Parathyroid adenoma (tissue), 2 donors: Measurements from ENCODE around the gene SLCO2A1.

Experiments
- H2AFZ ChIP-seq: fragments of 300-600 bp; sonication (generic); one replicate; pipeline ENCODE4 v1.7.0; 2017; ENCODE audit warnings: antibody characterized with exemption, mild to moderate bottlenecking
- H3K27ac ChIP-seq: fragments of 300-600 bp; sonication (generic); one replicate; pipeline ENCODE4 v1.7.0; 2017
- H3K27me3 ChIP-seq: fragments of 300-600 bp; sonication (generic); one replicate; pipeline ENCODE4 v1.7.0; 2017; ENCODE audit warnings: low read length; ENCODE audit not compliant: control insufficient read depth, insufficient read depth
- H3K36me3 ChIP-seq: fragments of 300-600 bp; sonication (generic); one replicate; pipeline ENCODE4 v1.7.0; 2017; ENCODE audit warnings: low read length; ENCODE audit not compliant: control insufficient read depth, insufficient read depth
- H3K4me1 ChIP-seq: fragments of 300-600 bp; sonication (generic); one replicate; pipeline ENCODE4 v1.7.0; 2017; ENCODE audit warnings: control low read depth
- H3K4me2 ChIP-seq: fragments of 300-600 bp; sonication (generic); one replicate; pipeline ENCODE4 v1.7.0; 2017; ENCODE audit warnings: low read length
- H3K4me3 ChIP-seq: fragments of 300-600 bp; sonication (generic); one replicate; pipeline ENCODE4 v1.7.0; 2017; ENCODE audit warnings: low read depth, low read length
- H3K79me2 ChIP-seq: fragments of 300-600 bp; sonication (generic); one replicate; pipeline ENCODE4 v1.7.0; 2017; ENCODE audit warnings: control low read depth
- H3K9ac ChIP-seq: fragments of 300-600 bp; sonication (generic); one replicate; pipeline ENCODE4 v1.7.0; 2017; ENCODE audit warnings: mild to moderate bottlenecking
- H3K9me3 ChIP-seq: fragments of 300-600 bp; sonication (generic); one replicate; pipeline ENCODE4 v1.7.0; 2017; ENCODE audit warnings: low read length; ENCODE audit not compliant: control insufficient read depth
- TF ChIP-seq, protein P1 (sequence below): fragments of 300-600 bp; sonication (generic); IDR thresholded peaks from one replicate; pipeline ENCODE4 v1.7.0; 2017; ENCODE audit warnings: antibody characterized with exemption, mild to moderate bottlenecking
- donor health status: primary hyperparathyroidism.

Gene SLCO2A1

DNA sequence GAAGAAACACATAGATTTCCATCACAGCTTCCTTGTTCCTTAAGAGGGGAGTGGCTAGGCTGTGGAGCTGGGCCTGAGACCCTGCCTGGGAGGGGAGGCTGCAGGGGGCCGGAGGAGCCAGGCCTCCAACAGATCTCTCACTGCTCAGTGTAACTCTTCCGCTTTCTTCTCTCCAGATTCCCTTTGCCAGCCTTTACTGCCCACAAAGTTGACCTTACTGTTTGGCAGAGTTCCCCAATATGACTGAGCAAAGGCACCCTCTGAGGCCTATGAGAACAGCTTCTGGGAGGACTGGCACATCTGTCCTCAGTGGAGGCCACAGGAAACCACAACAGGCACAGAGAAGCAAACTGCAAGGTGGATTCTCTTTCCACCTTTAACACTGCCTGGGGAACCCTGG is 38.1 kb downstream of the SLCO2A1 start:
- Histone ChIP-seq H3K36me3 (no peaks in the 10 kb centered on the region), H3K9me3 (no peaks in the 10 kb centered on the region), H3K4me1 (no peaks in the 10 kb centered on the region), H3K4me3 (no peak overlapping the region), H3K27me3 (no peaks in the 10 kb centered on the region), H3K4me2 (no peak overlapping the region), H3K9ac (no peak overlapping the region), H3K79me2 (no peaks in the 10 kb centered on the region), H2AFZ (no peak overlapping the region), H3K27ac (no peak overlapping the region)
- TF ChIP-seq, protein P1, sequence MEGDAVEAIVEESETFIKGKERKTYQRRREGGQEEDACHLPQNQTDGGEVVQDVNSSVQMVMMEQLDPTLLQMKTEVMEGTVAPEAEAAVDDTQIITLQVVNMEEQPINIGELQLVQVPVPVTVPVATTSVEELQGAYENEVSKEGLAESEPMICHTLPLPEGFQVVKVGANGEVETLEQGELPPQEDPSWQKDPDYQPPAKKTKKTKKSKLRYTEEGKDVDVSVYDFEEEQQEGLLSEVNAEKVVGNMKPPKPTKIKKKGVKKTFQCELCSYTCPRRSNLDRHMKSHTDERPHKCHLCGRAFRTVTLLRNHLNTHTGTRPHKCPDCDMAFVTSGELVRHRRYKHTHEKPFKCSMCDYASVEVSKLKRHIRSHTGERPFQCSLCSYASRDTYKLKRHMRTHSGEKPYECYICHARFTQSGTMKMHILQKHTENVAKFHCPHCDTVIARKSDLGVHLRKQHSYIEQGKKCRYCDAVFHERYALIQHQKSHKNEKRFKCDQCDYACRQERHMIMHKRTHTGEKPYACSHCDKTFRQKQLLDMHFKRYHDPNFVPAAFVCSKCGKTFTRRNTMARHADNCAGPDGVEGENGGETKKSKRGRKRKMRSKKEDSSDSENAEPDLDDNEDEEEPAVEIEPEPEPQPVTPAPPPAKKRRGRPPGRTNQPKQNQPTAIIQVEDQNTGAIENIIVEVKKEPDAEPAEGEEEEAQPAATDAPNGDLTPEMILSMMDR: no peak

DNA sequence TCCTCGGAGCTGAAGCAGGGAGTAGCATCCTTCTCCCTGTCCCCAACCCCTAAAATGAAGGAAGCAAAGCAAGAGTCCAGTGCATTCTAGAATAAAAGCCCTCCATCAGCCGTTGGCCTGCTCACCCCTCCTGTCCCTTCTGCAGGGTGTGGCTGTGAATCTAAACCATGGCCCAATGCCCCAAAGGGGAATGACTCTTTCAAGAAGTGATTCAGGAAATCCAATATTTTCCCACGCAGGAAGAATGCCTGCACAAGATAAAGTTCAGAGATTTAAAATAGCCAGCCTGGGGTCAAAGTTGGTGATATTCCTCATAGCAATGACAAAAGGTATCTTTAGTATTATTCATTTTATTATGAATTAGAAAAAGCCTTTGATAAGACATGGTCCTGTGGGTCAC is 38.5 kb downstream of the SLCO2A1 start:
- H3K4me3 ChIP-seq: no peak overlapping the region
- no peaks in the 10 kb centered on the region for H3K36me3 ChIP-seq
- no peaks in the 10 kb centered on the region for H3K4me1 ChIP-seq
- H3K79me2 ChIP-seq: no peaks in the 10 kb centered on the region
- H3K9ac ChIP-seq: no peak overlapping the region
- TF ChIP-seq, protein P1: no peak
- H3K4me2 ChIP-seq: no peak overlapping the region
- H3K9me3 ChIP-seq: no peaks in the 10 kb centered on the region
- H3K27ac ChIP-seq: no peak overlapping the region
- H2AFZ ChIP-seq: no peak overlapping the region
- no peaks in the 10 kb centered on the region for H3K27me3 ChIP-seq

GRCh38 chr3:133989936-133990702 is 39.6 kb downstream of the SLCO2A1 start:
- Histone ChIP-seq H3K4me3 (no peak overlapping the region), H3K9ac (no peak overlapping the region), H3K4me2 (no peak overlapping the region), H3K27ac (no peak overlapping the region), H3K9me3 (no peaks in the 10 kb centered on the region), H3K4me1 (no peaks in the 10 kb centered on the region), H3K79me2 (no peaks in the 10 kb centered on the region), H3K27me3 (no peaks in the 10 kb centered on the region), H2AFZ (no peak overlapping the region), H3K36me3 (no peaks in the 10 kb centered on the region)
- TF ChIP-seq, protein P1: no peak

- no peak overlapping the region for H3K27ac ChIP-seq
- H3K9me3 ChIP-seq: no peaks in the 10 kb centered on the region
- no peak overlapping the region for H2AFZ ChIP-seq
- H3K4me2 ChIP-seq: no peak overlapping the region
- H3K4me3 ChIP-seq: no peak overlapping the region
- H3K9ac ChIP-seq: no peak overlapping the region
- TF ChIP-seq, protein P1: no peak
- H3K36me3 ChIP-seq: no peaks in the 10 kb centered on the region
- H3K27me3 ChIP-seq: no peaks in the 10 kb centered on the region
- no peaks in the 10 kb centered on the region for H3K4me1 ChIP-seq
- H3K79me2 ChIP-seq: no peaks in the 10 kb centered on the region
These were observed 41.0 kb downstream of the SLCO2A1 start for GRCh38 chr3:133988631-133989161.
